GM12892 (cell line): ENCODE measurements around the gene ARL16.

Source experiments
- POLR2AphosphoS5 ChIP-seq: IDR thresholded peaks from 2 replicates; pipeline ENCODE4 v1.6.1; 2011; ENCODE audit warnings: low read depth, low read length, control low read depth
- TAF1 ChIP-seq: IDR thresholded peaks from 2 replicates; pipeline ENCODE4 v1.6.1; 2011; ENCODE audit warnings: low read depth, mild to moderate bottlenecking, control low read depth, low read length, borderline replicate concordance

DNA sequence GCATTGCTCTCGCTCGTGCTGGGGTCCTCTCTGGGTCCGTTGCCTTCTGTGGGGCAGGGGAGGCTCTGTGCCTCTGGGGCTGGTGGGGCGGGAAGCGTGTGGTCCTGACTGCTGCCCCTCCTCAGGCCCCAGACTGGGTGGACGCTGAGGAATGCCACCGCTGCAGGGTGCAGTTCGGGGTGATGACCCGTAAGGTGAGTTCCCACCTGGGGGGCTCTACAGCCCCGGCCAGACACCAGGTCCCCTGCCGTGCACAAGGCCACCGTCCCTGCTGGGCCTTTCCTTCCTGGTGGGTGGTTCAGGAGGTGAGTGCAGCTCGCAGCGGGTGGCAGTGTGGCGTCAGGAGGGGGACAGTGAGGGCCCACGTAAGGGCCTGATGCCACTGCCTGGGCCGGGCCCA lies 7.0 kb upstream of the ARL16 start:
- TF ChIP-seq TAF1 (no peak), POLR2AphosphoS5 (no peak)
